ENCODE data around the gene HMGCR. TPM values are rescaled to one million over a fixed set of nuclear protein-coding genes. Genes with fewer than 3 reads are reported as not detected.
A peak's percentile ranks its signal among the peaks of the same experiment; 100 is the strongest.
"Not testable (repeated sequence)": the region's sequence is repeated elsewhere in the genome, so short reads cannot be mapped to it uniquely, and the experiment has no call there.

The HMGCR gene
- total RNA-seq: 9.6 TPM
- long read RNA-seq, full-length matches to known transcripts: 3 of 4 reads
- long read RNA-seq, partial matches to known transcripts: 0 of 4 reads
- long read RNA-seq, other reads (novel, unspliced or antisense): 1 of 4 reads

DNA sequence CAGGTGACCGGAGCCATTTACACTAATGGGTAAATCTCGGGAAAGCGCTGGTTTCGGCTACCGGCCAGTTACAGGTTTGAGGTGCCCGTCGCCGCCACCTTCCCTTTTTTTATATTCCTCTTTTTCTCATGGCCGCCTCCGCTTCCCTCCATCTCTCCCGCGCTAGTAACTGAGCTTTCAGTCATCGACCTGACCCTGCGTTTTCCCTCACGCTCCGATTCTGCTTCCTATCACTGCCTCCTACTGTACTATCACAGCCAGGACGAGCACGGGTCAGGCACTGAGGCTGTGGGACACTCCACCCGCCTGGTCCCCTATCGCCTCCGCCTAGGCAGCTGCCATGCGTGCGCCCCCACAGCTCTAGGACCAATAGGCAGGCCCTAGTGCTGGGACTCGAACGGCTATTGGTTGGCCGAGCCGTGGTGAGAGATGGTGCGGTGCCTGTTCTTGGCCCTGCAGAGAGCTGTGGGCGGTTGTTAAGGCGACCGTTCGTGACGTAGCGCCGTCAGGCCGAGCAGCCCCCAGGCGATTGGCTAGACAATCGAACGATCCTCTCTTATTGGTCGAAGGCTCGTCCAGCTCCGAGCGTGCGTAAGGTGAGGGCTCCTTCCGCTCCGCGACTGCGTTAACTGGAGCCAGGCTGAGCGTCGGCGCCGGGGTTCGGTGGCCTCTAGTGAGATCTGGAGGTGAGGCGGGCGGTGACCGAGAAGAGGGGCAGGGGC is at the start of gene HMGCR:
HMGCR (plus strand) TSS at position 606 of the 722 bp plus-strand sequence. CDS start 5,386 bp downstream, outside the sequence.
- DNase-seq (ENCODE audit: missing footprints) (peak; percentile 99), ATAC-seq (peak; percentile 100)
- intact Hi-C loops (cut with DNase I): loop anchor here (2.0 to 10.0 kb wide), 3 partner anchors 100 to 282 kb away; partner anchors contain the start of genes ANKRD31 and GCNT4

DNA sequence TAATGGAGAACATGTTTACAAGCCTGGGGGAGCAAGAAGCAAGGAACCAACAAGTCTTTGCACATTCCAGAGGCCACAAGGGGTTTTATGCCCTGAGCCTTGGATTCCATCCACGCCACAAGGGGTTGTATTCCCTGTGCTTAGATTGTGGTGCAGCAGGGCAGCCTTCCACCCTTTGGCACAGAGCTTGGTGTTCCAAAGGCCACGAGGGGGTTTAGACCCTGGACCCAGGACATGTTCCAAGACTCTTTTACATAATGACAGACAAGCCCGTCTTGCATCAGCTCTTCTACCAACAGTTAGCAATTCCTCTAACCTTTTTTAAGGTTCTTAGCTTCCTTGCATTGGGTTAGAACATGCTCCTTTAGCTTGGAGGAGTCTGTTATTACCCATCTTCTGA is 45.2 kb upstream of the HMGCR start:
- DNase-seq (ENCODE audit: missing footprints); ATAC-seq; intact Hi-C loops (cut with DNase I): not testable (repeated sequence)

DNA sequence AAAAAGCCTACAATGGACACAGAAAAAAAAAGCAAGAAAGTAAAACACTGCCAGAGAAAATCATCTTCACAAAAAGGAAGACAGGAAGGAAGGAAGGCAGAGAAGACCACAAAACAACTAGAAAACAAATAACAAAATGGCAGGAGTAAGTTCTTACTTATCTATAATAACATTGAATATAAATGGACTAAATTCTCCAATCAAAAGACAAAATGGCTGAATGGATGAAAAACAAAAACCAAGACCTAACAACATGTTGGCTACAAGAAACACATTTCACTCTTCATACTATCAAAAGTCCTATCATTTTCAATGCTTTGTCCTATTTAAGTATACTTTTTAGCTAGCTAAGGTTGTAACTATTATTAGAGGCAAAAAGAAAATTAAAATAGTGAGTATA is 36.9 kb upstream of the HMGCR start:
- ATAC-seq (no peak), DNase-seq (ENCODE audit: missing footprints) (no peak)
- intact Hi-C loops (cut with DNase I): no loop called here

GRCh38 chr5:75303419-75303818 is 33.6 kb upstream of the HMGCR start:
- DNase-seq (ENCODE audit: missing footprints) (no peak), ATAC-seq (no peak)
- intact Hi-C loops (cut with DNase I): no loop called here

- DNase-seq (ENCODE audit: missing footprints); intact Hi-C loops (cut with DNase I); ATAC-seq: not testable (repeated sequence)
These were observed 32.5 kb upstream of the HMGCR start for GRCh38 chr5:75304486-75304885.

DNA sequence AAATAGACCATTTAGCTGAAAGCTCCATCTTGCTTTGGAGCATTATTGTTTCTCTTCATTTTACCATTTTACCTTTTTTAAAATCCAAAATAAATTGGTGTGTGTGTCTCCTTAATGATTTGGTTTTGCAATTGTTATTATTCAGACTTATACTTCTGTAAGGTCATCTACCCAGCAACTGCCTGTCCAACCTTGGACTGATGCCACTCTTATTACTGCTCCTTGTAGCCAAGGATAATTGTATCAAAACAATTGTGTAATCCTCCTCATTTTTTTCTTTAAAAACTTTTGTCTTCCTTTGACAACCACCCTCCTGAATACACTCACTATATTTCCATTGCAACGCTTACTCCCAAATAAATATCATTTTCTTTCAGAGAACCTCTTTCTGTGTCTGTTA is 30.3 kb upstream of the HMGCR start:
- no peak for ATAC-seq
- DNase-seq (ENCODE audit: missing footprints): no peak
- intact Hi-C loops (cut with DNase I): no loop called here

GRCh38 chr5:75310212-75310611 is 26.8 kb upstream of the HMGCR start:
- DNase-seq (ENCODE audit: missing footprints) (no peak), ATAC-seq (no peak)
- intact Hi-C loops (cut with DNase I): no loop called here

- ATAC-seq; DNase-seq (ENCODE audit: missing footprints); intact Hi-C loops (cut with DNase I): not testable (repeated sequence)
These were observed 17.9 kb upstream of the HMGCR start for GRCh38 chr5:75319148-75319547.

- ATAC-seq (no peak), DNase-seq (ENCODE audit: missing footprints) (no peak)
- intact Hi-C loops (cut with DNase I): no loop called here
These were observed 17.4 kb upstream of the HMGCR start for GRCh38 chr5:75319638-75320037.

DNA sequence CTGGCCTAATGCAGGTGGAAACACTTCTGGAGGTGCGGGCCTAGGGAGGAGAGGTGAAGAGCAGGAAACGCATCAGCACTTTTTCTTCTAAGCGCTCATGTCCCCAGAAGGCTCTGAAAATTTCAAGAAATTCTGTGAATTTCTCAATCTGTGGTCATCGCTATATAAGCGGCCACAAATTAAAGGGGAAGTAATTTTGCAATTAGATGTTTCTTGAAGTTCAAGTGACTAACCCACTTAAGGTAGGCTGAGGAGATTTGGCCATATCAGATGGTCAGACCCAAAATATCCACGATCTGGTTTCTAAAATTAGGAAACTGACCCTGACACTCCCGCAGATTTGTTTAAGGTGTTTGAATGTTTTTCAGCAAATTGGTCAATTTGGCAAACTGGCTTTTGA is 16.6 kb upstream of the HMGCR start:
- intact Hi-C loops (cut with DNase I): no loop called here

DNA sequence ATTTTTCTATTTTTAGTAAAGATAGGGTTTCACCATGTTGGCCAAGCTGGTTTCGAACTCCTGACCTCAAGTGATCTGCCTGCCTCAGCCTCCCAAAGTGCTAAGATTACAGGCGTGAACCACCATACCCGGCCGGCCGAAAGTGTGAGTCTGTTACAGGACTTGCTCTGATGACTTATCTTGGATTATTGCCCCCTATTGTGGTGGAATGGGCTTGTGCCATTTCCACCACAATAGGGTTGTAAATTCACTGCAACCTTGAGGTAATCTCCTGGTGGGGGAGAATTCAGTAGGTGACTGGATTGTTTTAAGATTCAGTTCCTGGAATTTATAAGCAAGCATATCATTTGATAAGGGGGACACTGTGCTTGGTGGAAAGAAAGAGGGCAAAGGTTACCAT is 15.0 kb upstream of the HMGCR start:
- no peak for ATAC-seq
- intact Hi-C loops (cut with DNase I): no loop called here
- no peak for DNase-seq (ENCODE audit: missing footprints)

More for the DNA sequence above, 16.6 kb upstream of the HMGCR start:
- DNase-seq (ENCODE audit: missing footprints): no peak
- no peak for ATAC-seq

GRCh38 chr5:75324791-75325190 is 12.2 kb upstream of the HMGCR start:
- DNase-seq (ENCODE audit: missing footprints): no peak
- no peak for ATAC-seq
- intact Hi-C loops (cut with DNase I): no loop called here

GRCh38 chr5:75325242-75325641 is 11.8 kb upstream of the HMGCR start:
- DNase-seq (ENCODE audit: missing footprints): no peak
- intact Hi-C loops (cut with DNase I): no loop called here
- no peak for ATAC-seq

GRCh38 chr5:75330404-75330803 is 6.6 kb upstream of the HMGCR start:
- intact Hi-C loops (cut with DNase I): loop anchor here (10.0 kb wide), 1 partner anchor 276 kb away; the partner anchor contains the start of gene GCNT4
- DNase-seq (ENCODE audit: missing footprints) (no peak), ATAC-seq (no peak)

DNA sequence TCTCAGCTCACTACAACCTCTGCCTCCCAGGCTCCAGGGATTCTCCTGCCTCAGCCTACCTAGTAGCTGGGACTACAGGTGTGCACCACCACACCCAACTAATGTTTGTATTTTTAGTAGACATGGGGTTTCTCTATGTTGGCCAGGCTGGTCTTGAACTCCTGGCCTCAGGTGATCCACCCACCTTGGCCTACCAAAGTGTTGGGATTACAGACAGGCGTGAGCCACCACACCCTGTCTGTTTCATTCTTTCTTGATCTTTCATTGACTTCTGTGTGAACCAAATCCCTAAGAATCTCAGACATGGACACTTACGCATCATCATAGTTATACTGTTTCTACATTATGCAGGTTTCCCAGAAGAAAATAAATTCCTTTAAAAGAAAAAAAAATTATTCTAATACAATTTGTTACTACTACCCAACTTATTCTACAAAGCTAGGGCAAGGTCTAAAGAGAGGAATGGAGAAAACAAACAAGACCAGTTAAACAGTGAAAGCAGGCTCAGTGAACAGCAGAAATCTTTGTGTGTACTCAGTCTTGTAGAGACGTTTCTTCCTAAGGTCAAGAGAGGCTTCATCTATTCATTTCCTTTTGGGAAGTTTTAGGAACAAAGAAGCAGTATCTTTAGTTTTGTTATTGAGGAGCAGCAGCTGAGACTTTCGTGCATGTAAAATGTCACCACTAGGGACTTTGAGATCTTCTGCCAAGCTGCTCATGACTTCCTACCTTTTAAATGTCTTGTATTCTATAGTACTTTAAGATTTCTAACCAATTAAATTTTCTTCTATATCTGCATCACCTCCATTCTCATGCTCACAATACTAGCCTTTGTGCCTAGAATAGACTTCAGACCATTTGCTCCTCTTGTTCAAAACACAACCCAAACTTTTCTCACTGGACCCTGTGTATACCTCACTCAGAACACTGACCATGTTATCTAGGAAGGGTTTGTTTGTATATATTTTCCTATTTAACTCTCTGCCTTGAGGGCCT is 5.6 kb upstream of the HMGCR start:
- no peak for ATAC-seq
- DNase-seq (ENCODE audit: missing footprints): no peak
- intact Hi-C loops (cut with DNase I): loop anchor here (10.0 kb wide), 1 partner anchor 277 kb away; the partner anchor contains the start of gene GCNT4

DNA sequence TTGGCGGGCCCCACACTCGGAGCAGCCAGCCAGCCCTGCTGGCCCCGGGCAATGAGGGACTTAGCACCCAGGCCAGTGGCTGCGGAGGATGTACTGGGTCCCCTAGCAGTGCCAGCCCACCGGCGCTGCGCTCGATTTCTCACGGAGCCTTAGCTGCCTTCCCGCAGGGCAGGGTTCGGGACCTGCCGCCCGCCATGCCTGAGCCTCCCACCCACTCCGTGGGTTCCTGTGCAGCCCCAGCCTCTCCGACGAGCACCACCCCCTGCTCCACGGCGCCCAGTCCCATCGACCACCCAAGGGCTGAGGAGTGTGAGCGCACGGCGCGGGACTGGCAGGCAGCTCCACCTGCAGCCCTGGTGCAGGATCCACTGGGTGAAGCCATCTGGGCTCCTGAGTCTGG is 3.3 kb upstream of the HMGCR start:
- not testable (repeated sequence) for ATAC-seq; DNase-seq (ENCODE audit: missing footprints)
- intact Hi-C loops (cut with DNase I): loop anchor here (10.0 kb wide), 1 partner anchor 279 kb away; the partner anchor contains the start of gene GCNT4

DNA sequence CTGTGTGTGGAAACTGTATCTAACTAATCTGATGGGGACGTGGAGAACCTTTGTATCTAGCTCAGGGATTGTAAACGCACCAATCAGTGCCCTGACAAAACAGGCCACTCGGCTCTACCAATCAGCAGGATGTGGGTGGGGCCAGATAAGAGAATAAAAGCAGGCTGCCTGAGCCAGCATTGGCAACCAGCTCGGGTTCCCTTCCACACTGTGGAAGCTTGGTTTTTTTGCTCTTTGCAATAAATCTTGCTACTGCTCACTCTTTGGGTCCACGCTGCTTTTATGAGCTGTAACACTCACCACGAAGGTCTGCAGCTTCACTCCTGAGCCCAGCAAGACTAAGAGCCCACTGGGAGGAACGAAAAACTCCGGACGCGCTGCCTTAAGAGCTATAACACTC is 2.6 kb upstream of the HMGCR start:
- not testable (repeated sequence) for ATAC-seq; DNase-seq (ENCODE audit: missing footprints)
- intact Hi-C loops (cut with DNase I): loop anchor here (10.0 kb wide), 1 partner anchor 280 kb away; the partner anchor contains the start of gene GCNT4

- no peak for ATAC-seq
- DNase-seq (ENCODE audit: missing footprints): no peak
- intact Hi-C loops (cut with DNase I): loop anchor here (5.0 to 10.0 kb wide), 2 partner anchors 172 to 281 kb away; partner anchors contain the start of gene GCNT4
These were observed 1.5 kb upstream of the HMGCR start for GRCh38 chr5:75335486-75335885.

Measured in Right ventricle myocardium inferior (tissue), 1 donor.